Type B pancreatic cell (in vitro differentiated cells): ENCODE results near the gene FAM120B. TPM values are rescaled to one million over a fixed set of nuclear protein-coding genes. Genes with fewer than 3 reads are reported as not detected.
A peak's percentile ranks its signal among the peaks of the same experiment; 100 is the strongest.

Experiments used
- DNase-seq: peaks from one replicate; pipeline ENCODE4 v3.0.0; 2021; ENCODE audit warnings: mixed read lengths; ENCODE audit not compliant: unreplicated experiment; ENCODE audit errors: extremely low spot score
- H3K27ac Mint-ChIP-seq: 2 replicates; pipeline ENCODE4 v1.8.0; 2021; ENCODE audit warnings: mild to moderate bottlenecking, mixed read lengths
- H3K27me3 Mint-ChIP-seq: 2 replicates; pipeline ENCODE4 v1.8.0; 2021; ENCODE audit warnings: mixed read lengths
- H3K36me3 Mint-ChIP-seq: 2 replicates; pipeline ENCODE4 v1.8.0; 2021; ENCODE audit warnings: mixed read lengths
- H3K4me1 Mint-ChIP-seq: one replicate; pipeline ENCODE4 v1.8.0; 2021; ENCODE audit warnings: mixed read lengths; ENCODE audit not compliant: unreplicated experiment
- H3K4me3 Mint-ChIP-seq: 2 replicates; pipeline ENCODE4 v1.8.0; 2021; ENCODE audit warnings: mild to moderate bottlenecking, mixed read lengths
- H3K9me3 Mint-ChIP-seq: 2 replicates; pipeline ENCODE4 v1.8.0; 2021; ENCODE audit warnings: mixed read lengths
- CTCF ChIP-seq: fragments of 200-600 bp; sonication (generic); conservative IDR thresholded peaks from 2 replicates; pipeline ENCODE4 v1.5.0; 2021; ENCODE audit warnings: antibody characterized with exemption, mild to moderate bottlenecking
- total RNA-seq: library from RNA; stranded (reverse); gene quantifications from 2 replicates; pipeline ENCODE4 v1.2.1, GENCODE V29; 2021; ENCODE audit warnings: low replicate concordance

The FAM120B gene
- total RNA-seq, 1 donor from 2014 or later, result 40.5 TPM

- Mint-ChIP-seq H3K36me3 (peaks cover 12% of the 10 kb centered on the region), H3K27me3 (peaks cover 77% of the 10 kb centered on the region), H3K4me1 (peaks cover 26% of the 10 kb centered on the region), H3K4me3 (peak overlapping the region; percentile 64), H3K9me3 (peaks cover 7% of the 10 kb centered on the region), H3K27ac (no peak overlapping the region)
- no peak for DNase-seq
- TF ChIP-seq CTCF, result peak; percentile 51
These were observed 9.6 kb upstream of the FAM120B start for GRCh38 chr6:170296746-170297575.

GRCh38 chr6:170297576-170298330 is 8.8 kb upstream of the FAM120B start:
- Mint-ChIP-seq H3K36me3 (peaks cover 12% of the 10 kb centered on the region), H3K27ac (no peak overlapping the region), H3K9me3 (peaks cover 7% of the 10 kb centered on the region), H3K27me3 (peaks cover 69% of the 10 kb centered on the region), H3K4me1 (peaks cover 19% of the 10 kb centered on the region), H3K4me3 (peak overlapping the region; percentile 55)
- DNase-seq, result no peak
- no peak for TF ChIP-seq CTCF

- no peak for DNase-seq
- Mint-ChIP-seq H3K27ac (no peak overlapping the region), H3K27me3 (peaks cover 62% of the 10 kb centered on the region), H3K9me3 (peaks cover 7% of the 10 kb centered on the region), H3K36me3 (peaks cover 12% of the 10 kb centered on the region), H3K4me3 (no peak overlapping the region), H3K4me1 (peaks cover 10% of the 10 kb centered on the region)
- TF ChIP-seq CTCF, result no peak
These were observed 7.9 kb upstream of the FAM120B start for GRCh38 chr6:170298688-170299087.

- no peak for DNase-seq
- no peak for TF ChIP-seq CTCF
- H3K4me1 Mint-ChIP-seq, result peaks cover 5% of the 10 kb centered on the region
- peaks cover 12% of the 10 kb centered on the region for H3K36me3 Mint-ChIP-seq
- H3K4me3 Mint-ChIP-seq, result no peak overlapping the region
- peaks cover 7% of the 10 kb centered on the region for H3K9me3 Mint-ChIP-seq
- peaks cover 48% of the 10 kb centered on the region for H3K27me3 Mint-ChIP-seq
- H3K27ac Mint-ChIP-seq, result no peak overlapping the region
These were observed 5.4 kb upstream of the FAM120B start for GRCh38 chr6:170301184-170301583.

- Mint-ChIP-seq H3K36me3 (peaks cover 6% of the 10 kb centered on the region), H3K4me1 (peaks cover 25% of the 10 kb centered on the region), H3K4me3 (peak overlapping the region; percentile 94), H3K27ac (peak overlapping the region; percentile 70), H3K9me3 (peaks cover 7% of the 10 kb centered on the region), H3K27me3 (peaks cover 10% of the 10 kb centered on the region)
- TF ChIP-seq CTCF, result no peak
- DNase-seq, result no peak
These were observed 694 bp upstream of the FAM120B start for GRCh38 chr6:170305805-170306323.
